HFFc6 (cell line): ENCODE measurements around the gene KRT37. TPM values are rescaled to one million over a fixed set of nuclear protein-coding genes. Genes with fewer than 3 reads are reported as not detected.
"Not testable (repeated sequence)": the region's sequence is repeated elsewhere in the genome, so short reads cannot be mapped to it uniquely, and the experiment has no call there.

ENCODE experiments used
- DNase-seq: peaks from one replicate; pipeline ENCODE4 v3.0.0-alpha.2; 2018
- H3K27ac Mint-ChIP-seq: 2 replicates; pipeline ENCODE4 v1.8.0; 2020; ENCODE audit warnings: mild to moderate bottlenecking, mixed read lengths
- H3K27me3 Mint-ChIP-seq: 2 replicates; pipeline ENCODE4 v1.8.0; 2021; ENCODE audit warnings: mild to moderate bottlenecking, moderate library complexity, mixed read lengths; ENCODE audit not compliant: insufficient read depth
- H3K36me3 Mint-ChIP-seq: 2 replicates; pipeline ENCODE4 v1.8.0; 2021; ENCODE audit warnings: low read depth, mixed read lengths
- H3K4me1 Mint-ChIP-seq: 2 replicates; pipeline ENCODE4 v1.8.0; 2020; ENCODE audit warnings: low read depth, mixed read lengths
- H3K4me3 Mint-ChIP-seq: 2 replicates; pipeline ENCODE4 v1.8.0; 2020; ENCODE audit warnings: mild to moderate bottlenecking, moderate library complexity, mixed read lengths
- H3K9me3 Mint-ChIP-seq: 2 replicates; pipeline ENCODE4 v1.8.0; 2020; ENCODE audit warnings: mild to moderate bottlenecking, mixed read lengths
- total RNA-seq, 6 experiments: library from RNA; stranded (reverse); fragmentation: NEBNext Ultra II Directional; extraction: Animal tissue kit (Norgen Biotek cat#: 25700); gene quantifications; 2 replicates in 1 of 6; 3 replicates in 5 of 6; pipeline ENCODE4 v1.2.3, GENCODE V29; 2021
- TF ChIP-seq, protein P1 (sequence below): fragments of 200-600 bp; sonication (generic); IDR thresholded peaks from 2 replicates; pipeline ENCODE4 v1.5.0; 2021; ENCODE audit warnings: antibody characterized with exemption, mild to moderate bottlenecking

Gene KRT37
- total RNA-seq, 6 experiments from 2014 or later = not detected

DNA sequence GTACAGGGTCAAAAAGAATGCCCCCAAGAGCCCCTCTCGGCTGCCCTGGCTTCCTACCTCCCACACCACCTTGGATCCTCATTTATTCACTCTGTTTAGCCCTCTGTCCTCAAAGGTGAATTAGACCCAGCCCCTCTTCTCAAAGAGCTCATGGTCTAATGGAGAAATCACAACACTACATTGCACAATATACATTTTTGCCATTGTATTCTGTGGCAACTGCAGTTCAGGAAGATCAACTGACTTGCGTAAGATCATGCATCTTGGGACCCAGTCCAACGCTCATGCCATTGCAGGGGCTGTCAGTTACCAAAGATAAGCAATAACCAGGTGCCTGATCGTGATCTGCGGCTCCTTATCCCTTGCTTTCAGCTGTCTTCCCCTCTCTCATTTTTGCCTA is 15.0 kb upstream of the KRT37 start:
- H3K36me3 Mint-ChIP-seq = peaks cover 9% of the 10 kb centered on the region
- no peak overlapping the region for H3K4me3 Mint-ChIP-seq
- no peak for DNase-seq
- TF ChIP-seq, protein P1, sequence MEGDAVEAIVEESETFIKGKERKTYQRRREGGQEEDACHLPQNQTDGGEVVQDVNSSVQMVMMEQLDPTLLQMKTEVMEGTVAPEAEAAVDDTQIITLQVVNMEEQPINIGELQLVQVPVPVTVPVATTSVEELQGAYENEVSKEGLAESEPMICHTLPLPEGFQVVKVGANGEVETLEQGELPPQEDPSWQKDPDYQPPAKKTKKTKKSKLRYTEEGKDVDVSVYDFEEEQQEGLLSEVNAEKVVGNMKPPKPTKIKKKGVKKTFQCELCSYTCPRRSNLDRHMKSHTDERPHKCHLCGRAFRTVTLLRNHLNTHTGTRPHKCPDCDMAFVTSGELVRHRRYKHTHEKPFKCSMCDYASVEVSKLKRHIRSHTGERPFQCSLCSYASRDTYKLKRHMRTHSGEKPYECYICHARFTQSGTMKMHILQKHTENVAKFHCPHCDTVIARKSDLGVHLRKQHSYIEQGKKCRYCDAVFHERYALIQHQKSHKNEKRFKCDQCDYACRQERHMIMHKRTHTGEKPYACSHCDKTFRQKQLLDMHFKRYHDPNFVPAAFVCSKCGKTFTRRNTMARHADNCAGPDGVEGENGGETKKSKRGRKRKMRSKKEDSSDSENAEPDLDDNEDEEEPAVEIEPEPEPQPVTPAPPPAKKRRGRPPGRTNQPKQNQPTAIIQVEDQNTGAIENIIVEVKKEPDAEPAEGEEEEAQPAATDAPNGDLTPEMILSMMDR = no peak
- H3K27me3 Mint-ChIP-seq = peaks cover 2% of the 10 kb centered on the region; the same call in 1 of the 2 replicates
- H3K9me3 Mint-ChIP-seq = 0 out of 2 replicates have a peak, but pooled peaks cover 4% of the 10 kb centered on the region
- no peak overlapping the region for H3K27ac Mint-ChIP-seq
- peaks cover 40% of the 10 kb centered on the region for H3K4me1 Mint-ChIP-seq

DNA sequence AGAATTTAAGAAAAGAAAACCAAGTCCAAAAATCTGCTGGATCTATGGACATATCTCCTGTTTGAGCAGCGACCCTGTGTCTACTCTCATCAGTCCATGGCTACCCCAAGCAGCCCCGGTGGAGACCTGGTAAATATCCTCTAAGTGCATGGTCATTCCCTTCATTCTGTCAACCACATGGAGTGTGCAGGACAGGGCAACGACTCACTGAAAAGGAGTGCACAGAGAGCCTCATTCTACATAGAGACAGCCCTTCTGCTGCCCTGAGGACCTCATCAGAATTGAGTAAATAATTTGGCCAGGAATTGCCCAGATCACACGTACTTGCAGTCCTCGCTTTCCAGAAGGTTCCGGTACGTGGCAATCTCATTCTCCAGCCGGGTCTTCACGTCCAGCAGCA is 13.4 kb upstream of the KRT37 start:
- Mint-ChIP-seq H3K27ac (no peak overlapping the region), H3K4me3 (no peak overlapping the region), H3K4me1 (peaks cover 31% of the 10 kb centered on the region), H3K27me3 (no peaks in the 10 kb centered on the region; the same call in 1 of the 2 replicates), H3K9me3 (0 out of 2 replicates have a peak, but pooled peaks cover 4% of the 10 kb centered on the region), H3K36me3 (peaks cover 9% of the 10 kb centered on the region)
- peak; percentile 33 for DNase-seq
- TF ChIP-seq, protein P1 = no peak

DNA sequence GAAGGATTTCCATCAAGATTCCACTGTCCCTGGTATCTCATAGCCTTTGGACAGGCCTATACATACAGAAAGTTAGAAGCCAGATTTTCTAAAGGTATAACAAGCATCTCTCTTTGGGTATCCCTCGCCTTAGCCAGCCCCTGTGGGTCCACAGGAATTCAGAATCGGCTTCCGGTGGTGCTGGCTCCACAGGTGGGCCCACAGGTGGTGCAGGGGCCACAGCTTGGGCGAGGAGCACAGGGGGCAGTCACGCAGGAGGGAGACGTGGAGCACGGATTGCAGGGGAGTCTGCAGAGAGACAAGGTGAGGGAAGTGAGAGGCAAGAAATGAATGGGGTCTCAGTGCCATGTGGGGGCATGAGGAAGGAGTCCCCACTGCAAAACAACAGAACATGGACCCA is 12.9 kb upstream of the KRT37 start:
- TF ChIP-seq, protein P1 = no peak
- DNase-seq = no peak
- Mint-ChIP-seq H3K4me3 (no peak overlapping the region), H3K36me3 (peaks cover 9% of the 10 kb centered on the region), H3K9me3 (0 out of 2 replicates have a peak, but pooled peaks cover 4% of the 10 kb centered on the region), H3K27ac (no peak overlapping the region), H3K27me3 (no peaks in the 10 kb centered on the region; the same call in 1 of the 2 replicates), H3K4me1 (peaks cover 26% of the 10 kb centered on the region)

DNA sequence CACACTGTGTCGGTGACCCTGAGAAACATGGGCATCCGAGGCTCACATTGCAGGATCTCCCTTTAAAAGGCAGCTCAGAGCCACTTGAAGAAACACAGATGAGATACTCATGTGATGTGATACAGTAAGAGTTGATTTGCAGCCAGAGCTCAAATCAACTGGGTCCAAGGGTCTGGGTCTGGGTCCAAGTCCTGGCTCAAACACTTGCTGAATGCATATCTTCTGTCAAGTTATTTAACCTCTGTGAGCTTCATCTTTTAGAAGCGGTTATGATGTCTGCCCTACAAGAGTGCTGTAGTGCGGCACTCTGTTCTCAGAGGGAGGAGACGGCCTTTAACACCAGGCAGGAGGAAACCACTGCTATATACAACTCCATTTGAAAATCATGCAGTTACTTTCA is 10.0 kb upstream of the KRT37 start:
- no peaks in the 10 kb centered on the region for H3K9me3 Mint-ChIP-seq
- H3K4me3 Mint-ChIP-seq = no peak overlapping the region
- peaks cover 19% of the 10 kb centered on the region for H3K4me1 Mint-ChIP-seq
- no peak for DNase-seq
- TF ChIP-seq, protein P1 = no peak
- no peak overlapping the region for H3K27ac Mint-ChIP-seq
- H3K36me3 Mint-ChIP-seq = no peaks in the 10 kb centered on the region
- no peaks in the 10 kb centered on the region for H3K27me3 Mint-ChIP-seq

DNA sequence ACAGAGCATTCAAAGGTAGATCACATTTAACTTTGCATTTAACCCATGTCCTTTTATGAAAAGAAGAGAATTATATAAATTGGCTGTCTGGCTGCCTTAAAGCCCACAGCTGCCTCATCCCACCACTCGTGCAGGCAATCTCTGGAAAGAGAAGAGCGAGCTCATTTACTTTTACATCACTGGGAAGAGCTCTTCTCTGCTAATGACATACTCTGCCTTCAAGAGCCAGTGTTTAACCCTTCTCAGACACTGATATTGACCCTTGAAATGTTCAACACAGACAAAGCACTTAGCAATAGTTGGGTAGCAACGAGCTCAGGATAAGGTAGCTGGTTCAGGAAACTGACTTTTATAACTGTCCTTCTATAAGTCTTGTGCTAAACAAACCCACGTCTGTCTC is 9.6 kb upstream of the KRT37 start:
- H3K4me3 Mint-ChIP-seq = no peak overlapping the region
- DNase-seq = no peak
- no peak overlapping the region for H3K27ac Mint-ChIP-seq
- no peaks in the 10 kb centered on the region for H3K27me3 Mint-ChIP-seq
- H3K4me1 Mint-ChIP-seq = peaks cover 17% of the 10 kb centered on the region
- TF ChIP-seq, protein P1 = no peak
- H3K9me3 Mint-ChIP-seq = no peaks in the 10 kb centered on the region
- H3K36me3 Mint-ChIP-seq = no peaks in the 10 kb centered on the region

DNA sequence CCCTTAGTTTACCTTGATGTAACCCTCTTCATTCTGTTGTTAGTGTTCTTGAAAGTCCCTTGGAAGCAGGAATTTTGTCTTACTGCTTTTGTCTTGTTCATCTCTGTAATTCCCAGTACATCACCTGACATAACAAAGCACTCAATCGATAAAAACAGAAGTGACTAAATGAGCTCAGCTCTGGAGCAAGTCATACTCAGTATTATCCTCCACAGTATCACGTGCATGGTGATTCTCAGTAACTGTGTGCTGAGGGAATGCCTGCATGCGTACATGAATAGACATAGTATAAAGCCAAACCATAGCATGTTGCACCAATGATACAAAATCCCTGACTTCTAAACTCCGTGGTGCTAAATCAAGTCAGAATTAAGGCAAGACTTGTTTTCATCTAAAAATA is 9.2 kb upstream of the KRT37 start:
- Mint-ChIP-seq H3K4me1 (peaks cover 21% of the 10 kb centered on the region), H3K36me3 (no peaks in the 10 kb centered on the region), H3K27me3 (no peaks in the 10 kb centered on the region), H3K27ac (no peak overlapping the region), H3K9me3 (no peaks in the 10 kb centered on the region), H3K4me3 (no peak overlapping the region)
- TF ChIP-seq, protein P1 = no peak
- DNase-seq = no peak

DNA sequence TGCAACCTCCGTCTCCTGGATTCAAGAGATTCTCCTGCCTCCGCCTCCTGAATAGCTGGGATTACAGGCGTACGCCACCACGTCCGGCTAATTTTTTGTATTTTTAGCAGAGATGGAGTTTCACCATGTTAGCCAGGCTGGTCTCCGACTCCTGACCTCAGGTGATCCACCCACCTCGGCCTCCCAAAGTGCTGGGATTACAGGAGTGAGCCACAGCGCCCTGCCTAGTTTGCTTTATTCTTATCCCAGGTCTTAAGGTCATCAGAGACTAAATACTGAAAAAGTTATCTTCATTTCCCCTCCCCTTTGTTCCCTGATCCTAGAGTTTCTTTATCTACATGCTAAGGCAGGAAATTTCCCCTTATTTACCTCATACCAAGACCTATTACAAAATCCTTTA is 6.0 kb upstream of the KRT37 start:
- not testable (repeated sequence) for H3K27me3 Mint-ChIP-seq, DNase-seq, H3K27ac Mint-ChIP-seq, H3K36me3 Mint-ChIP-seq, H3K9me3 Mint-ChIP-seq, H3K4me3 Mint-ChIP-seq
- peaks cover 22% of the 10 kb centered on the region for H3K4me1 Mint-ChIP-seq
